ENCODE data around the gene FBXW11. TPM values are rescaled to one million over a fixed set of nuclear protein-coding genes. Genes with fewer than 3 reads are reported as not detected.

FBXW11 gene
- total RNA-seq, 1 experiment from 2014 or later: 52.2 TPM

DNA sequence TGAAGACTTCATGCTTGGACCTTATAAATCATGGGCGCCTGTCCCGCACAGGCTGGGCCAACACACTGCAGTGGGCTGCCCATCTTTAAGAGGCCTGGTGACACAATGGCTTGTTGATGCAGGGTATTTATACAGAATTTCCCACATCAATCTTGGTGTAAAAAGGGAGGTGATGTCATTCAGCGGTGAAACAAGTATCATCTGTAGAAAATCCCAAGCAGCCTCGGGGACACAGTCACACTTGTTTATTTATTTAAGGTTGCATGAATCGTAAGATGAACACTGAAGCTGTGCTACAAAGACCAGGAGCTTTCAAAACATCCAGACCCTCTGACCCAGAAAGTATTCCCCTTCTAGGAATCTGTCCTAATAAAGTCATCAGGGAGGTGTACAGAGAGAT is 180.3 kb downstream of the FBXW11 start:
- Mint-ChIP-seq H3K27me3 (ENCODE audit: low read depth) (no peaks in the 10 kb centered on the region; the same call in 1 of the 2 replicates), H3K36me3 (no peaks in the 10 kb centered on the region), H3K4me3 (no peak overlapping the region), H3K27ac (no peak overlapping the region), H3K9me3 (peaks cover 13% of the 10 kb centered on the region), H3K4me1 (peaks cover 3% of the 10 kb centered on the region)
- DNase-seq (ENCODE audit: low spot score) (no peak), ATAC-seq (no peak)
- ChIA-PET CTCF (interaction anchor here (1.0 kb wide), 1 partner anchor 233 kb away, joined by 3 read pairs; no protein-coding TSS in a partner anchor), POLR2A (no interaction called here)
- TF ChIP-seq NR1H2 (CRISPR knock-in tag; IDR thresholded peaks at IDR 0.05) (no peak), ZNF138 (CRISPR knock-in tag; conservative IDR thresholded peaks at IDR 0.05) (no peak), ZNF263 (CRISPR knock-in tag; IDR thresholded peaks at IDR 0.05; ENCODE audit: low read depth) (no peak), OVOL2 (CRISPR knock-in tag; IDR thresholded peaks at IDR 0.05; ENCODE audit: borderline replicate concordance) (no peak), SP1 (CRISPR knock-in tag; conservative IDR thresholded peaks at IDR 0.05) (no peak)
- TF ChIP-seq, protein P1, sequence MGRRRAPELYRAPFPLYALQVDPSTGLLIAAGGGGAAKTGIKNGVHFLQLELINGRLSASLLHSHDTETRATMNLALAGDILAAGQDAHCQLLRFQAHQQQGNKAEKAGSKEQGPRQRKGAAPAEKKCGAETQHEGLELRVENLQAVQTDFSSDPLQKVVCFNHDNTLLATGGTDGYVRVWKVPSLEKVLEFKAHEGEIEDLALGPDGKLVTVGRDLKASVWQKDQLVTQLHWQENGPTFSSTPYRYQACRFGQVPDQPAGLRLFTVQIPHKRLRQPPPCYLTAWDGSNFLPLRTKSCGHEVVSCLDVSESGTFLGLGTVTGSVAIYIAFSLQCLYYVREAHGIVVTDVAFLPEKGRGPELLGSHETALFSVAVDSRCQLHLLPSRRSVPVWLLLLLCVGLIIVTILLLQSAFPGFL (CRISPR knock-in tag; IDR thresholded peaks at IDR 0.05; ENCODE audit: borderline replicate concordance): no peak
- TF ChIP-seq, protein P2, sequence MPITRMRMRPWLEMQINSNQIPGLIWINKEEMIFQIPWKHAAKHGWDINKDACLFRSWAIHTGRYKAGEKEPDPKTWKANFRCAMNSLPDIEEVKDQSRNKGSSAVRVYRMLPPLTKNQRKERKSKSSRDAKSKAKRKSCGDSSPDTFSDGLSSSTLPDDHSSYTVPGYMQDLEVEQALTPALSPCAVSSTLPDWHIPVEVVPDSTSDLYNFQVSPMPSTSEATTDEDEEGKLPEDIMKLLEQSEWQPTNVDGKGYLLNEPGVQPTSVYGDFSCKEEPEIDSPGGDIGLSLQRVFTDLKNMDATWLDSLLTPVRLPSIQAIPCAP (CRISPR knock-in tag; IDR thresholded peaks at IDR 0.05): no peak

GRCh38 chr5:171825051-171825450 is 181.4 kb downstream of the FBXW11 start:
- POLR2A ChIA-PET: no interaction called here
- no peaks in the 10 kb centered on the region; the same call in 1 of the 2 replicates for H3K27me3 Mint-ChIP-seq (ENCODE audit: low read depth)
- CTCF ChIA-PET: interaction anchor here (0.9 kb wide), 1 partner anchor 87 kb away, joined by 3 read pairs; no protein-coding TSS in a partner anchor
- ATAC-seq: no peak
- no peak for TF ChIP-seq KAT7 (CRISPR knock-in tag; IDR thresholded peaks at IDR 0.05; ENCODE audit: borderline replicate concordance)
- no peak for TF ChIP-seq NFE2L1 (CRISPR knock-in tag; IDR thresholded peaks at IDR 0.05)
- TF ChIP-seq RELA (CRISPR knock-in tag; IDR thresholded peaks at IDR 0.05; ENCODE audit: borderline replicate concordance): no peak
- peaks cover 5% of the 10 kb centered on the region for H3K9me3 Mint-ChIP-seq
- DNase-seq (ENCODE audit: low spot score): no peak
- no peaks in the 10 kb centered on the region for H3K36me3 Mint-ChIP-seq
- no peak overlapping the region for H3K4me3 Mint-ChIP-seq
- H3K27ac Mint-ChIP-seq: no peak overlapping the region
- peaks cover 3% of the 10 kb centered on the region for H3K4me1 Mint-ChIP-seq

DNA sequence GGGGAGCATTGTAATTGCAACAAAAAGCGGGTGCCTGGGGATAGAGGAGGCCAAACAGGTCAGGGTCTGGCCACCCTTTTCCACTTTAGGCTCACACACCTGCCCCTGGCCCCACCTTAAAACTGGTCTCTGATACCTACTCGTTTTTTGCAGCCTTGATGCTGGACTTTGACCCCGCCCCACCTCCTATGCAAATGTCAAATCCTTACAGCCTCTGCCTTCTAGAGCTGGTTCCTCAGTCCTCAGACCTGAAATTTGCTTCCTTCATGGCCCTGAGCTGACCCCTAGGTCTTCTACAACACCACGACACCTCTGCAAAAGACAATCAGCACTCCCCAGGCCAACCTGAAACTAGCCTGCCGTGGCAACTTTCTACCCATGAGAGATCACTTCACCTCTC is 183.2 kb downstream of the FBXW11 start:
- H3K4me3 Mint-ChIP-seq: no peak overlapping the region
- H3K27me3 Mint-ChIP-seq (ENCODE audit: low read depth): no peaks in the 10 kb centered on the region; the same call in 1 of the 2 replicates
- H3K9me3 Mint-ChIP-seq: no peaks in the 10 kb centered on the region
- H3K36me3 Mint-ChIP-seq: no peaks in the 10 kb centered on the region
- no peak overlapping the region for H3K27ac Mint-ChIP-seq
- TF ChIP-seq, protein P3, sequence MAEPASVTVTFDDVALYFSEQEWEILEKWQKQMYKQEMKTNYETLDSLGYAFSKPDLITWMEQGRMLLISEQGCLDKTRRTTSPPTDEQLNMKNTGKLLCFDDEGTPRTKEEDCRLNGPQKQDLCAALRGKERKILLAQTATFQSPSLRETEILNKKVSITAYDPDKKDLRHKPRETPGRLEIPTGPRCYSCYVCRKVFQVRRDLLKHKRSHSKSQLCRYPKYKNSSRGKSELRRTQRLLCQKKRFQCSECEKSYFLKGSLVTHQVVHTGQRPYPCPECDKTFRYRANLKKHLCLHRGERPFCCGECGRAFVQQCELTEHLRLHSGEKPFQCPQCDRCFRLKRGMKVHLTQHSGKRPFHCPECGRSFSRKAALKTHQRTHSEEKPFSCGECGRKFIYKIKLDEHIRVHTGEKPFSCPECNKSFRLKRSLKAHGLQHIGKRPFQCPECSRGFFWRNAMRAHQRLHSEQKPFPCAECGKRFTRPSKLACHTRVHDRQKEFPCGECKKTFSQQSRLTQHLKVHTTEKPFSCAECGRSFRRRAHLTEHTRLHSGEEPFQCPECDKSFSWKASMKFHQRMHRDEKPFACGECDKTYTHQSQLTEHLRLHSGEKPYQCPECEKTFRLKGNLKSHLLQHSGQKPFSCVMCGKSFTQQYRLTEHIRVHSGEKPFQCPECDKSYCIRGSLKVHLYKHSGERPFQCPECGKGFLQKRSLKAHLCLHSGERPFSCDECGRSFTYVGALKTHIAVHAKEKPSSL (CRISPR knock-in tag; conservative IDR thresholded peaks at IDR 0.05): no peak
- TF ChIP-seq, protein P4, sequence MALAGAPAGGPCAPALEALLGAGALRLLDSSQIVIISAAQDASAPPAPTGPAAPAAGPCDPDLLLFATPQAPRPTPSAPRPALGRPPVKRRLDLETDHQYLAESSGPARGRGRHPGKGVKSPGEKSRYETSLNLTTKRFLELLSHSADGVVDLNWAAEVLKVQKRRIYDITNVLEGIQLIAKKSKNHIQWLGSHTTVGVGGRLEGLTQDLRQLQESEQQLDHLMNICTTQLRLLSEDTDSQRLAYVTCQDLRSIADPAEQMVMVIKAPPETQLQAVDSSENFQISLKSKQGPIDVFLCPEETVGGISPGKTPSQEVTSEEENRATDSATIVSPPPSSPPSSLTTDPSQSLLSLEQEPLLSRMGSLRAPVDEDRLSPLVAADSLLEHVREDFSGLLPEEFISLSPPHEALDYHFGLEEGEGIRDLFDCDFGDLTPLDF (CRISPR knock-in tag; IDR thresholded peaks at IDR 0.05): no peak
- no peak for TF ChIP-seq SOX15 (CRISPR knock-in tag; IDR thresholded peaks at IDR 0.05)
- TF ChIP-seq MXD4 (CRISPR knock-in tag; IDR thresholded peaks at IDR 0.05; ENCODE audit: borderline replicate concordance): no peak
- no peak for TF ChIP-seq FOXP1 (CRISPR knock-in tag; IDR thresholded peaks at IDR 0.05; ENCODE audit: borderline replicate concordance)
- no peak for TF ChIP-seq ZNF232 (CRISPR knock-in tag; IDR thresholded peaks at IDR 0.05)
- TF ChIP-seq FOXK1 (CRISPR knock-in tag; IDR thresholded peaks at IDR 0.05): no peak
- TF ChIP-seq ATF2 (CRISPR knock-in tag; IDR thresholded peaks at IDR 0.05; ENCODE audit: borderline replicate concordance, low read depth): no peak
- TF ChIP-seq, protein P2 (CRISPR knock-in tag; IDR thresholded peaks at IDR 0.05): no peak
- TF ChIP-seq JUN (CRISPR knock-in tag; IDR thresholded peaks at IDR 0.05): no peak
- no peak for TF ChIP-seq RELA (CRISPR knock-in tag; IDR thresholded peaks at IDR 0.05; ENCODE audit: borderline replicate concordance)
- no peak for TF ChIP-seq PRRX2 (CRISPR knock-in tag; IDR thresholded peaks at IDR 0.05)
- no peak for TF ChIP-seq TEAD1 (CRISPR knock-in tag; IDR thresholded peaks at IDR 0.05)
- TF ChIP-seq CREB1 (CRISPR knock-in tag; IDR thresholded peaks at IDR 0.05): no peak
- no peak for TF ChIP-seq ZNF416 (CRISPR knock-in tag; IDR thresholded peaks at IDR 0.05)
- H3K4me1 Mint-ChIP-seq: peaks cover 3% of the 10 kb centered on the region
- POLR2A ChIA-PET: no interaction called here
- ATAC-seq (no peak), DNase-seq (ENCODE audit: low spot score) (no peak)
- CTCF ChIA-PET: no interaction called here
